ENCODE measurements around the gene RTEL1. TPM values are rescaled to one million over a fixed set of nuclear protein-coding genes. Genes with fewer than 3 reads are reported as not detected.

RTEL1 gene
- total RNA-seq, 1 experiment from 2014 or later = 43.0 TPM

GRCh38 chr20:63633732-63634131 lies 24.4 kb upstream of the RTEL1 start:
- no peak overlapping the region for H3K4me3 ChIP-seq (ENCODE audit: low read length)
- intact Hi-C loops (cut with micrococcal nuclease) = no loop called here
- H3K9me2 ChIP-seq (replicated peaks; ENCODE audit: low read length) = no peaks in the 10 kb centered on the region
- H3F3A ChIP-seq (ENCODE audit: low read length, unreplicated experiment) = no peaks in the 10 kb centered on the region
- ATAC-seq (no peak), DNase-seq (no peak)
- H3K4me2 ChIP-seq (ENCODE audit: low read length) = no peak overlapping the region
- 0 out of 2 replicates have a peak, but pooled peaks cover 2% of the 10 kb centered on the region for H3K36me3 ChIP-seq (ENCODE audit: low read depth, low read length)
- H2AFZ ChIP-seq (ENCODE audit: low read length) = no peak overlapping the region
- no TSS peak for BruUV-seq (replicated peaks)
- TF ChIP-seq EZH2phosphoT487 (IDR thresholded peaks at IDR 0.05; ENCODE audit: borderline replicate concordance, low read length) = no peak
- no peak for TF ChIP-seq CTCF (conservative IDR thresholded peaks at IDR 0.05; ENCODE audit: low read depth, low read length)
- TF ChIP-seq EZH2 (IDR thresholded peaks at IDR 0.05; ENCODE audit: low read length, unreplicated experiment) = no peak
- H3K79me2 ChIP-seq (ENCODE audit: low read length) = peaks cover 3% of the 10 kb centered on the region
- POLR2A ChIA-PET (ENCODE audit: unreplicated experiment) = no interaction called here
- H3K4me1 ChIP-seq (ENCODE audit: insufficient read depth, low read length) = peaks cover 3% of the 10 kb centered on the region
- no peak overlapping the region for H3K27ac ChIP-seq (ENCODE audit: low read length)
- H3K9me3 ChIP-seq (ENCODE audit: low read length) = no peaks in the 10 kb centered on the region
- no peaks in the 10 kb centered on the region for H3K27me3 ChIP-seq (ENCODE audit: low read length)
- CTCF ChIA-PET = no interaction called here
- H4K20me1 ChIP-seq (ENCODE audit: low read length) = no peaks in the 10 kb centered on the region
- H3K9ac ChIP-seq (ENCODE audit: low read length) = no peak overlapping the region

- no peaks in the 10 kb centered on the region for H3K27me3 ChIP-seq (ENCODE audit: low read length)
- H3K9me2 ChIP-seq (replicated peaks; ENCODE audit: low read length) = no peaks in the 10 kb centered on the region
- no peaks in the 10 kb centered on the region for H3F3A ChIP-seq (ENCODE audit: low read length, unreplicated experiment)
- no peaks in the 10 kb centered on the region for H3K79me2 ChIP-seq (ENCODE audit: low read length)
- no peak overlapping the region for H2AFZ ChIP-seq (ENCODE audit: low read length)
- no peak overlapping the region for H3K27ac ChIP-seq (ENCODE audit: low read length)
- no peak for ATAC-seq
- H3K4me2 ChIP-seq (ENCODE audit: low read length) = no peak overlapping the region
- TF ChIP-seq EZH2phosphoT487 (IDR thresholded peaks at IDR 0.05; ENCODE audit: borderline replicate concordance, low read length) (no peak), CTCF (conservative IDR thresholded peaks at IDR 0.05; ENCODE audit: low read depth, low read length) (no peak), EZH2 (IDR thresholded peaks at IDR 0.05; ENCODE audit: low read length, unreplicated experiment) (no peak)
- ChIA-PET CTCF (no interaction called here), POLR2A (ENCODE audit: unreplicated experiment) (interaction anchor here (0.6 kb wide), 1 partner anchor 97 kb away, joined by 14 read pairs; no protein-coding TSS in a partner anchor)
- H3K9me3 ChIP-seq (ENCODE audit: low read length) = no peaks in the 10 kb centered on the region
- no TSS peak for BruUV-seq (replicated peaks)
- H3K9ac ChIP-seq (ENCODE audit: low read length) = no peak overlapping the region
- H4K20me1 ChIP-seq (ENCODE audit: low read length) = no peaks in the 10 kb centered on the region
- no peaks in the 10 kb centered on the region for H3K36me3 ChIP-seq (ENCODE audit: low read depth, low read length)
- no peak overlapping the region for H3K4me3 ChIP-seq (ENCODE audit: low read length)
- no peak for DNase-seq
- no peaks in the 10 kb centered on the region for H3K4me1 ChIP-seq (ENCODE audit: insufficient read depth, low read length)
- intact Hi-C loops (cut with micrococcal nuclease) = no loop called here
Measured at GRCh38 chr20:63635431-63636141, 22.5 kb upstream of the RTEL1 start.
